SK-N-MC (cell line): ENCODE data around the gene DMTF1.

Experiments used
- DNase-seq: peaks from one replicate; pipeline ENCODE4 v3.0.0-alpha.2; 2011; ENCODE audit warnings: low read depth, low spot score
- H3K27ac ChIP-seq: fragments of 200-600 bp; sonication (generic); 2 replicates; pipeline ENCODE4 v1.5.1; 2016; ENCODE audit warnings: mixed run types
- H3K36me3 ChIP-seq: fragments of 200-600 bp; sonication (generic); 2 replicates; pipeline ENCODE4 v1.6.1; 2017; ENCODE audit warnings: antibody characterized with exemption, low read length, mixed read lengths; ENCODE audit not compliant: insufficient read depth
- H3K4me3 ChIP-seq: fragments of 200-600 bp; sonication (generic); 2 replicates; pipeline ENCODE4 v1.5.1; 2016
- H3K9ac ChIP-seq: fragments of 200-600 bp; sonication (generic); 2 replicates; pipeline ENCODE4 v1.8.0; 2017; ENCODE audit warnings: mixed run types, mixed read lengths; ENCODE audit not compliant: insufficient read length
- H3K9me3 ChIP-seq: fragments of 200-600 bp; sonication (generic); 2 replicates; pipeline ENCODE4 v1.6.1; 2017; ENCODE audit warnings: low read depth, mild to moderate bottlenecking, antibody characterized with exemption, low read length, moderate library complexity, mixed read lengths
- EZH2 ChIP-seq: fragments of 200-600 bp; sonication (generic); IDR thresholded peaks from one replicate; pipeline ENCODE4 v1.6.1; 2017; ENCODE audit warnings: antibody characterized with exemption
- FOXP2 ChIP-seq: optimal IDR thresholded peaks from 2 replicates; pipeline ENCODE3; 2011; ENCODE audit warnings: mild to moderate bottlenecking, moderate library complexity; ENCODE audit not compliant: insufficient read depth; ENCODE audit errors: extremely low read length, control extremely low read depth
- POLR2AphosphoS5 ChIP-seq: IDR thresholded peaks from 2 replicates; pipeline ENCODE4 v1.6.1; 2012; ENCODE audit warnings: mild to moderate bottlenecking, low read depth, low read length, borderline replicate concordance

The DMTF1 gene

GRCh38 chr7:87116315-87116714 is 35.9 kb upstream of the DMTF1 start:
- H3K27ac ChIP-seq, result no peak overlapping the region
- TF ChIP-seq FOXP2 (no peak), EZH2 (no peak), POLR2AphosphoS5 (no peak)
- H3K4me3 ChIP-seq, result no peak overlapping the region
- no peak overlapping the region for H3K9ac ChIP-seq
- H3K9me3 ChIP-seq, result no peaks in the 10 kb centered on the region
- DNase-seq, result no peak
- no peaks in the 10 kb centered on the region for H3K36me3 ChIP-seq

GRCh38 chr7:87119581-87119980 is 32.7 kb upstream of the DMTF1 start:
- DNase-seq, result no peak
- Histone ChIP-seq H3K4me3 (no peak overlapping the region), H3K9me3 (no peaks in the 10 kb centered on the region), H3K27ac (no peak overlapping the region), H3K36me3 (no peaks in the 10 kb centered on the region), H3K9ac (no peak overlapping the region)
- no peak for TF ChIP-seq FOXP2

GRCh38 chr7:87123105-87123504 is 29.1 kb upstream of the DMTF1 start:
- H3K36me3 ChIP-seq, result no peaks in the 10 kb centered on the region
- TF ChIP-seq POLR2AphosphoS5 (no peak), FOXP2 (no peak), EZH2 (no peak)
- H3K9me3 ChIP-seq, result no peaks in the 10 kb centered on the region
- H3K9ac ChIP-seq, result no peak overlapping the region
- no peak for DNase-seq
- H3K4me3 ChIP-seq, result no peak overlapping the region
- H3K27ac ChIP-seq, result no peak overlapping the region

GRCh38 chr7:87127019-87127418 is 25.2 kb upstream of the DMTF1 start:
- no peak for DNase-seq
- H3K9me3 ChIP-seq, result no peaks in the 10 kb centered on the region

GRCh38 chr7:87128861-87129267 is 23.4 kb upstream of the DMTF1 start:
- no peak overlapping the region for H3K9ac ChIP-seq

More at GRCh38 chr7:87127019-87127418, 25.2 kb upstream of the DMTF1 start:
- Histone ChIP-seq H3K9ac (no peak overlapping the region), H3K27ac (no peak overlapping the region), H3K36me3 (no peaks in the 10 kb centered on the region), H3K4me3 (no peak overlapping the region)
- TF ChIP-seq FOXP2 (no peak), POLR2AphosphoS5 (no peak), EZH2 (no peak)

GRCh38 chr7:87129332-87129731 is 22.9 kb upstream of the DMTF1 start:
- Histone ChIP-seq H3K27ac (no peak overlapping the region), H3K9me3 (no peaks in the 10 kb centered on the region), H3K36me3 (no peaks in the 10 kb centered on the region), H3K9ac (no peak overlapping the region), H3K4me3 (no peak overlapping the region)
- TF ChIP-seq POLR2AphosphoS5 (no peak), EZH2 (no peak), FOXP2 (no peak)
- no peak for DNase-seq

More at GRCh38 chr7:87128861-87129267, 23.4 kb upstream of the DMTF1 start:
- no peak overlapping the region for H3K27ac ChIP-seq
- H3K4me3 ChIP-seq, result no peak overlapping the region
- no peaks in the 10 kb centered on the region for H3K36me3 ChIP-seq
- no peak for DNase-seq
- TF ChIP-seq POLR2AphosphoS5, result no peak
- no peak for TF ChIP-seq FOXP2
- no peak for TF ChIP-seq EZH2
- H3K9me3 ChIP-seq, result no peaks in the 10 kb centered on the region

GRCh38 chr7:87129848-87130247 is 22.4 kb upstream of the DMTF1 start:
- no peak for DNase-seq

GRCh38 chr7:87131771-87132170 is 20.5 kb upstream of the DMTF1 start:
- DNase-seq, result no peak
- H3K27ac ChIP-seq, result no peak overlapping the region
- H3K36me3 ChIP-seq, result no peaks in the 10 kb centered on the region
- H3K9ac ChIP-seq, result no peak overlapping the region
- H3K4me3 ChIP-seq, result no peak overlapping the region
- H3K9me3 ChIP-seq, result no peaks in the 10 kb centered on the region
- TF ChIP-seq FOXP2 (no peak), POLR2AphosphoS5 (no peak), EZH2 (no peak)

More at GRCh38 chr7:87129848-87130247, 22.4 kb upstream of the DMTF1 start:
- Histone ChIP-seq H3K9me3 (no peaks in the 10 kb centered on the region), H3K4me3 (no peak overlapping the region), H3K9ac (no peak overlapping the region), H3K27ac (no peak overlapping the region), H3K36me3 (no peaks in the 10 kb centered on the region)
- TF ChIP-seq EZH2 (no peak), POLR2AphosphoS5 (no peak), FOXP2 (no peak)

GRCh38 chr7:87137271-87137670 is 15.0 kb upstream of the DMTF1 start:
- TF ChIP-seq EZH2, result no peak
- no peak for TF ChIP-seq FOXP2
- TF ChIP-seq POLR2AphosphoS5, result no peak
- H3K9me3 ChIP-seq, result no peaks in the 10 kb centered on the region
- no peak overlapping the region for H3K27ac ChIP-seq
- no peaks in the 10 kb centered on the region for H3K36me3 ChIP-seq
- H3K4me3 ChIP-seq, result no peak overlapping the region
- DNase-seq, result no peak
- H3K9ac ChIP-seq, result no peak overlapping the region
